B cell (primary cell): ENCODE data around the gene TSPAN5.

Experiments used
- CTCF ChIP-seq: fragments of 200-600 bp; IDR thresholded peaks from one replicate; pipeline ENCODE4 v1.8.0; 2022; ENCODE audit warnings: antibody characterized with exemption, mild to moderate bottlenecking
- EZH2 ChIP-seq: IDR thresholded peaks from 2 replicates; pipeline ENCODE4 v1.6.1; 2012; ENCODE audit warnings: borderline replicate concordance, low read depth, mild to moderate bottlenecking, moderate library complexity, low read length; ENCODE audit not compliant: insufficient read depth, poor library complexity, severe bottlenecking

- TF ChIP-seq EZH2 = no peak
- TF ChIP-seq CTCF = no peak
Measured at GRCh38 chr4:98641906-98642668, 16.3 kb downstream of the TSPAN5 start.
